Measurements from ENCODE around the gene RAMP2. TPM values are rescaled to one million over a fixed set of nuclear protein-coding genes. Genes with fewer than 3 reads are reported as not detected.

The RAMP2 gene
- total RNA-seq, 1 experiment from 2014 or later: 5.0 TPM

DNA sequence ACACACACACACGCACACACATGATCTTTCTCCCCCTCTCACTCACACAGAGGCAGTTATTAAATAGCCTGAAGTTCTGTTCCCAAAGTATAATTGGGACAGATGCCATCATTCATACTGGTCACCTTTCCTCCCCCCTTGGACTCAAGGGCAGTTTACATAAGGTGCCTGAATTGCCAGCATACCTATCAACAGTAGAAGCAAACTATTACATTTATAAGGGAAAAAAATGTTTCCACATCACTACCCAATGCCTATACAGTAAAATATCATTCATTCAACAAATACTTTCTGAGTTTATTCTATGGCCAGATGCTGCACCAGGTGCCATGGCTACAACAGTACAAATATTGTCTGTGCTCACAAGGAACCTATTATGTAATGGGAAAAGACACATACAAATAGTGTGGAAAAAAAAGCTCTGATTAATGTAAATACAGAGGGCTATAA lies 43.9 kb downstream of the RAMP2 start:
- Histone ChIP-seq H3K9me3 (ENCODE audit: low read depth, low read length, poor library complexity, severe bottlenecking) (no peaks in the 10 kb centered on the region), H3K27ac (ENCODE audit: low read depth, low read length, poor library complexity, severe bottlenecking) (no peak overlapping the region), H3K4me1 (ENCODE audit: insufficient read depth, low read length, poor library complexity, severe bottlenecking) (no peaks in the 10 kb centered on the region), H3K27me3 (replicated peaks; ENCODE audit: insufficient read depth, low read depth, low read length, poor library complexity) (no peaks in the 10 kb centered on the region), H3K4me3 (ENCODE audit: low read depth, low read length, poor library complexity, severe bottlenecking) (no peak overlapping the region), H3K36me3 (ENCODE audit: insufficient read depth, low read length, poor library complexity, severe bottlenecking) (no peaks in the 10 kb centered on the region)
- intact Hi-C loops (cut with micrococcal nuclease; ENCODE audit: unreplicated experiment): no loop called here
- BruUV-seq (replicated peaks): no TSS peak
- no peak for DNase-seq (ENCODE audit: low spot score)
- ChIA-PET CTCF (no interaction called here), POLR2A (ENCODE audit: low non-redundant PET) (no interaction called here)
- TF ChIP-seq, protein P1, sequence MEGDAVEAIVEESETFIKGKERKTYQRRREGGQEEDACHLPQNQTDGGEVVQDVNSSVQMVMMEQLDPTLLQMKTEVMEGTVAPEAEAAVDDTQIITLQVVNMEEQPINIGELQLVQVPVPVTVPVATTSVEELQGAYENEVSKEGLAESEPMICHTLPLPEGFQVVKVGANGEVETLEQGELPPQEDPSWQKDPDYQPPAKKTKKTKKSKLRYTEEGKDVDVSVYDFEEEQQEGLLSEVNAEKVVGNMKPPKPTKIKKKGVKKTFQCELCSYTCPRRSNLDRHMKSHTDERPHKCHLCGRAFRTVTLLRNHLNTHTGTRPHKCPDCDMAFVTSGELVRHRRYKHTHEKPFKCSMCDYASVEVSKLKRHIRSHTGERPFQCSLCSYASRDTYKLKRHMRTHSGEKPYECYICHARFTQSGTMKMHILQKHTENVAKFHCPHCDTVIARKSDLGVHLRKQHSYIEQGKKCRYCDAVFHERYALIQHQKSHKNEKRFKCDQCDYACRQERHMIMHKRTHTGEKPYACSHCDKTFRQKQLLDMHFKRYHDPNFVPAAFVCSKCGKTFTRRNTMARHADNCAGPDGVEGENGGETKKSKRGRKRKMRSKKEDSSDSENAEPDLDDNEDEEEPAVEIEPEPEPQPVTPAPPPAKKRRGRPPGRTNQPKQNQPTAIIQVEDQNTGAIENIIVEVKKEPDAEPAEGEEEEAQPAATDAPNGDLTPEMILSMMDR (conservative IDR thresholded peaks at IDR 0.05; ENCODE audit: low read depth, low read length): no peak
- no peak for TF ChIP-seq EZH2 (IDR thresholded peaks at IDR 0.05; ENCODE audit: borderline replicate concordance, low read depth, low read length, poor library complexity, severe bottlenecking)

DNA sequence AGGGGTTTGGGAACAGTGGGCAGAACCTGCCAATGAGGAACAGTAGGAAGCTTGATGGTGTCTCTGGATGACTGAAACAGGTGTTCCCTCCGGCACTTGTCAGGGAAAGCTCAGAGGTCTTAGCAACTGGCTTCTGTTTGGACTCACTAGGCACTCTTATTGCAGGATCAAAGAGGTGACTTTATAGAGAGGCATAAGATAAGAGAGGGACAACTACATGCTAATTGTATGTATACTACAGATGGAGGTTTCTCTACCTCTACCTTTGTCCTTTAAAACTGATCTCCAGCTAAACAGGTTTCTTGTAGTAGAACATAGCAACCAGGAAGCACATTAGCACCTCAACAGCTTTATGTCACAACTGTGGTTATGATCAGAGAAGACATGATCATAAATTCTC lies 45.2 kb downstream of the RAMP2 start:
- DNase-seq (ENCODE audit: low spot score): no peak
- H3K27ac ChIP-seq (ENCODE audit: low read depth, low read length, poor library complexity, severe bottlenecking): no peak overlapping the region
- no peaks in the 10 kb centered on the region for H3K27me3 ChIP-seq (replicated peaks; ENCODE audit: insufficient read depth, low read depth, low read length, poor library complexity)
- H3K4me1 ChIP-seq (ENCODE audit: insufficient read depth, low read length, poor library complexity, severe bottlenecking): no peaks in the 10 kb centered on the region
- ChIA-PET POLR2A (ENCODE audit: low non-redundant PET) (no interaction called here), CTCF (no interaction called here)
- no peaks in the 10 kb centered on the region for H3K9me3 ChIP-seq (ENCODE audit: low read depth, low read length, poor library complexity, severe bottlenecking)
- no peaks in the 10 kb centered on the region for H3K36me3 ChIP-seq (ENCODE audit: insufficient read depth, low read length, poor library complexity, severe bottlenecking)
- no peak for TF ChIP-seq EZH2 (IDR thresholded peaks at IDR 0.05; ENCODE audit: borderline replicate concordance, low read depth, low read length, poor library complexity, severe bottlenecking)
- TF ChIP-seq, protein P1 (conservative IDR thresholded peaks at IDR 0.05; ENCODE audit: low read depth, low read length): no peak
- intact Hi-C loops (cut with micrococcal nuclease; ENCODE audit: unreplicated experiment): no loop called here
- H3K4me3 ChIP-seq (ENCODE audit: low read depth, low read length, poor library complexity, severe bottlenecking): no peak overlapping the region
- no TSS peak for BruUV-seq (replicated peaks)

DNA sequence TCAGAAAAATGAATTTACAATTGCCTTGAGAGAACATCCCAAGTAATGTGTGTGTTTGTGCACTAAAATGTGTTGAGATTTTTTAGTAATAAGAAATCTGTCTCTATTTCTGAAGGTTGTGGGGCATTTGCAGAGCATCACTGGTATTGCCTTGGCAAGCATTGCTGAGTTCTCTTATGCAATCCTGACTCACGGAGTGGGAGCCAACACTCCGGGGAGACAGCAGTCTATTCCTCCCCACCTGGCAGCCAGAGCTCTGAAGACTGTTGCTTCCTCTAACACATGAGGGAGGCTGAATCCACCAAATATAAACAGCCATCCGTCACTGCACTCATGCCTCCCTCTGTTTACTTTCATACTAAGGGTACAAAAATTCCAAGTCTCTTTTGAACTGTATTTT lies 48.2 kb downstream of the RAMP2 start:
- H3K27ac ChIP-seq (ENCODE audit: low read depth, low read length, poor library complexity, severe bottlenecking): no peak overlapping the region
- POLR2A ChIA-PET (ENCODE audit: low non-redundant PET): no interaction called here
- intact Hi-C loops (cut with micrococcal nuclease; ENCODE audit: unreplicated experiment): no loop called here
- BruUV-seq (replicated peaks): no TSS peak
- H3K9me3 ChIP-seq (ENCODE audit: low read depth, low read length, poor library complexity, severe bottlenecking): no peaks in the 10 kb centered on the region
- H3K4me3 ChIP-seq (ENCODE audit: low read depth, low read length, poor library complexity, severe bottlenecking): no peak overlapping the region
- CTCF ChIA-PET: no interaction called here
- H3K36me3 ChIP-seq (ENCODE audit: insufficient read depth, low read length, poor library complexity, severe bottlenecking): peaks cover 7% of the 10 kb centered on the region
- no peak for TF ChIP-seq EZH2 (IDR thresholded peaks at IDR 0.05; ENCODE audit: borderline replicate concordance, low read depth, low read length, poor library complexity, severe bottlenecking)
- TF ChIP-seq, protein P1 (conservative IDR thresholded peaks at IDR 0.05; ENCODE audit: low read depth, low read length): no peak
- H3K4me1 ChIP-seq (ENCODE audit: insufficient read depth, low read length, poor library complexity, severe bottlenecking): no peaks in the 10 kb centered on the region
- DNase-seq (ENCODE audit: low spot score): no peak
- no peaks in the 10 kb centered on the region for H3K27me3 ChIP-seq (replicated peaks; ENCODE audit: insufficient read depth, low read depth, low read length, poor library complexity)

Other genes with a start within 250 kb of the RAMP2 start
- 9.6 and 12.7 TPM in 2 replicates for gene NAGLU, start 225.0 kb upstream of the RAMP2 start, total RNA-seq (2021)
- gene HSD17B1, start 208.3 kb upstream of the RAMP2 start, total RNA-seq (2021): 0.59 and 0.60 TPM in 2 replicates
- gene COASY, start 199.1 kb upstream of the RAMP2 start, total RNA-seq (2021): 71.5 and 78.2 TPM in 2 replicates
- gene MLX, start 194.1 kb upstream of the RAMP2 start, total RNA-seq (2021): 32.8 and 33.7 TPM in 2 replicates
- 30.9 and 31.9 TPM in 2 replicates for gene PSMC3IP, start 183.5 kb upstream of the RAMP2 start, total RNA-seq (2021)
- 23.2 and 30.0 TPM in 2 replicates for gene RETREG3, start 151.9 kb upstream of the RAMP2 start, total RNA-seq (2021)
- gene TUBG1, start 151.5 kb upstream of the RAMP2 start, total RNA-seq (2021): 85.8 and 87.4 TPM in 2 replicates
- gene TUBG2, start 101.9 kb upstream of the RAMP2 start, total RNA-seq (2021): 14.6 and 19.2 TPM in 2 replicates
- gene PLEKHH3, start 84.2 kb upstream of the RAMP2 start, total RNA-seq (2021): 11.9 and 16.8 TPM in 2 replicates
- gene CCR10, start 79.4 kb upstream of the RAMP2 start, total RNA-seq (2021): 0.52 and 0.55 TPM in 2 replicates
- gene CNTNAP1, start 78.7 kb upstream of the RAMP2 start, total RNA-seq (2021): 5.6 and 6.7 TPM in 2 replicates
- 16.4 and 19.5 TPM in 2 replicates for gene EZH1, start 16.2 kb upstream of the RAMP2 start, total RNA-seq (2021)
- gene VPS25, start 12.2 kb downstream of the RAMP2 start, total RNA-seq (2021): 34.3 and 35.6 TPM in 2 replicates
- gene WNK4, start 19.4 kb downstream of the RAMP2 start, total RNA-seq (2021): 0.11 and 0.37 TPM in 2 replicates
- gene COA3, start 37.5 kb downstream of the RAMP2 start, total RNA-seq (2021): 29.0 and 30.5 TPM in 2 replicates
- not detected in 2 replicates for gene CNTD1, start 37.6 kb downstream of the RAMP2 start, total RNA-seq (2021)
- 34.2 and 36.0 TPM in 2 replicates for gene BECN1, start 63.1 kb downstream of the RAMP2 start, total RNA-seq (2021)
- gene PSME3, start 72.2 kb downstream of the RAMP2 start, total RNA-seq (2021): 93.7 and 120 TPM in 2 replicates
- 1.2 and 1.4 TPM in 2 replicates for gene AOC2, start 83.4 kb downstream of the RAMP2 start, total RNA-seq (2021)
- 0.62 and 0.70 TPM in 2 replicates for gene AOC3, start 90.0 kb downstream of the RAMP2 start, total RNA-seq (2021)
- gene G6PC1, start 139.6 kb downstream of the RAMP2 start, total RNA-seq (2021): not detected in 2 replicates
- 32.9 and 36.0 TPM in 2 replicates for gene AARSD1, start 203.2 kb downstream of the RAMP2 start, total RNA-seq (2021)
- 0.64 and 1.1 TPM in 2 replicates for gene PTGES3L, start 218.9 kb downstream of the RAMP2 start, total RNA-seq (2021)
- 7.3 and 8.0 TPM in 2 replicates for gene RUNDC1, start 219.3 kb downstream of the RAMP2 start, total RNA-seq (2021)
- 547 and 560 TPM in 2 replicates for gene RPL27, start 237.2 kb downstream of the RAMP2 start, total RNA-seq (2021)
- 4.9 and 7.2 TPM in 2 replicates for gene IFI35, start 245.6 kb downstream of the RAMP2 start, total RNA-seq (2021)

Measured in A673 (cell line).